GM18867 (cell line): ENCODE data around the gene PYCR2.
"Not testable (repeated sequence)": the region's sequence is repeated elsewhere in the genome, so short reads cannot be mapped to it uniquely, and the experiment has no call there.

ENCODE experiments used
- ATAC-seq: cut with Tn5 transposase; IDR thresholded peaks from one replicate; pipeline ENCODE4 v1.9.1; 2021; ENCODE audit warnings: mild to moderate bottlenecking, moderate library complexity; ENCODE audit not compliant: unreplicated experiment

Gene PYCR2

GRCh38 chr1:225923692-225924555, at the start of gene PYCR2:
Gene PYCR2 (minus strand): TSS chr1:225924250. CDS start chr1:225924110, 140 bp downstream.
- peak; percentile 97 for ATAC-seq

- no peak for ATAC-seq
Observed at GRCh38 chr1:225973158-225973557, 49.1 kb upstream of the PYCR2 start.

DNA sequence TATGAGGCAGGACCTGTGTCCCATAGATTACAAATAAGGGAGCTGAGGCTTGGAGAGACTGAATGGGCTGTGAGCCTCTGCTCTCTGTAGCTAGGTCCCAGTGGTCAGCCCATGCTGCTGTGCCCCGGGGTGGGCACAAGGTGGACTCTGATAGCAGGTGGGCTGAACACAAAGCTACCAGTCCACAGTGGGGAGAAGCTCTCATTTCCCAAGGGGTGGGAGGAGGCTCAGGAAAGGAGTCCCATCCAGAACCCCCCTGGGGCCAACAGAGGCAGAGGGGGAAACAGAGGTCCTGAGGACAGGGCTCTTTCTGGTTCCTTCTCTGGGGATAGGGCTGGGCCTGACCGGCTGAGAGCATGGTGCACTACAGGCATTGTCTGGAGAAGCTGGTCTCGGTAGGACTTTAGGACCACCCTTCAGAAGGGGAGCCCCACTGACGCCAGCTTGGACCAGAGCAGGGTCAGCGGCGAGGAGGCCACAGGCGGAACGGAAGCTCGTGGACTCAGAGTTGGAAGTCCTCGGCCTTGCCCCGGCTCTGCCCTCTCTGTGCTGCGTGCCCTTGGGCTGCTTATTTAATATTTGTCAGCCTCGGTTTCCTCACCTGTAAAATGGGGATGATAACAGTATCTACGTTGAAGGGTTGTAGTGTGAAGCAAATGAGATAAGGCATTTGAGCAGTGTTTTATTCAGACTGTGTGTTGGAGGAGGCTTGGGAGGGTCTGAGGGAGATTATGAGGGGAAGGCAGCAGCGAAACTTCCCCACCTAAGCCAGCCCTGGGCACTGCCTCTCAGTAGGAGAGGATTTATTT, 48.5 kb upstream of the PYCR2 start:
- ATAC-seq = no peak

DNA sequence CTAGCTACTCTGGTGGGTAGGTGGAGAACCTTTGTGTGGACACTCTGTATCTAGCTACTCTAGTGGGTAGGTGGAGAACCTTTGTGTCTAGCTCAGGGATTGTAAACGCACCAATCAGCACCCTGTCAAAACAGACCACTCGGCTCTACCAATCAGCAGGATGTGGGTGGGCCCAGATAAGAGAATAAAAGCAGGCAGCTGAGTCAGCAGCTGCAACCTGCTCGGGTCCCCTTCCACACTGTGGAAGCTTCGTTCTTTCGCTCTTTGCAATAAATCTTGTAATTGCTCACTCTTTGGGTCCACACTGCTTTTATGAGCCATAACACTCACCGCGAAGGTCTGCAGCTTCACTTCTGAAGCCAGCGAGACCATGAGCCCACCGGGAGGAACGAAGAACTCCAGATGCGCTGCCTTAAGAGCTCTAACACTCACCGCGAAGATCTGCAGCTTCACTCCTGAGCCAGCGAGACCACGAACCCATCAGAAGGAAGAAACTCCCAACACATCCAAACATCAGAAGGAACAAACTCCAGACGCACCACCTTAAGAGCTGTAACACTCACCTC, 46.6 kb upstream of the PYCR2 start:
- ATAC-seq = not testable (repeated sequence)

DNA sequence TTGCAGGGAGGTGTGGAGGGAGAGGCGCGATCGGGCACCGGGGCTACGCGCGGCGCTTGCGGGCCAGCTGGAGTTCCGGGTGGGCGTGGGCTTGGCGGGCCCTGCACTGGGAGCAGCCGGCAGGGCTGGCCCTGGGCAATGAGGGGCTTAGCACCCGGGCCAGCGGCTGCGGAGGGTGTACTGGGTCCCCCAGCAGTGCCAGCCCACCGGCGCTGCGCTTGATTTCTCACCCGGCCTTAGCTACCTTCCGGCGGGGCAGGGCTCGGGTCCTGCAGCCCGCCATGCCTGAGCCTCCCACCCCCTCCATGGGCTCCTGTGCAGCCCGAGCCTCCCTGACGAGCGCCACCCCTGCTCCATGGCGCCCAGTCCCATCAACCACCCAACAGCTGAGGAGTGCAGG, 45.7 kb upstream of the PYCR2 start:
- not testable (repeated sequence) for ATAC-seq

DNA sequence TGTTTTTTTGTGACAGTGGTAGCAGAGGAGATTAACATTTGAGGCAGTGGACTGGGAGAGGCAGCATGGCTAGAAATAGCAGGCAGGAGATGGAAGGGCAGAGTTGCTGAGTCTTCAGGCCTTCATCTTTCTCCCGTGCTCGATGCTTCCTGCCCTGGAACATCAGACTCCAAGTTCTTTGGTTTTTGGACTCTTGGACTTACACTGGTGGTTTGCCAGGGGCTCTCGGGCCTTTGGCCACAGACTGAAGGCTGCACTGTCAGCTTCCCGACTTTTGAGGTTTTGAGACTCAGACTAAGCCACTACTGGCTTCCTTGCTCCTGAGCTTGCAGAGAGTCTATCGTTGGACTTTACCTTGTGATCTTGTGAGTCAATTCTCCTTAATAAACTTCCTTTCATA, 41.2 kb upstream of the PYCR2 start:
- ATAC-seq = no peak

DNA sequence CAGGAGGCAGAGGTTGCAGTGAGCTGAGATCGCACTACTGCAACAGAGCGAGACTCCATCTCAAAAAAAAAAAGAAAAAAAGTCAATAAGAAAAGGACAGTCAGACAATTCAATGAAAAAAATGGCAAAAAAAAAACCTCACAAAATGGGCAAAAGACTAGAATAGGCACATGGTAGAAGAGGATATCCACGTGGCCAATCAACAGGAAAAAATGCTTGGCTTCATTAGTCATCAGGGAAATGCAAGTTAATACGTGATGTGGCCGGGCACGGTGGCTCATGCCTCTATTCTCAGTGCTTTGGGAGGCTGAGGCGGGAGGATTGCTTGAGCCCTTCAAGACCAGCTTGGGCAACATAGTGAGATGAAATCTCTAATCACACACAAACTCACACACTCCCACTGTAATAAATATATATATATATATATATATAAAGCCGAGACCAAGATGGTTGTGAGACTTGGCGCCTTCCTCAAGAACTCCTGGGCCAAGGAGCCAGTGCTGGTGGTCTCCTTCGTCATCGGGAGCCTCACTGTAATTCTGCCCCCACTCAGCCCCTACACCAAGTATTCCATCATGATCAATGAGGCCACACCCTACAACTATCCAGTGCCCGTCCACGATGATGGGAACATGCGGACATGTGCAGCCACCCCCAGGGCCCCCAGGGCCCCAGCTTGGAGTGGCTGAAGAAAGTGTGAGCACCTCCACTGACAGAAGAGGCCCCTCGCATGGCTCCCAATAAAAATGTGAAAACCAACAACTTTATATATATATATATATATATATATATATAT, 39.9 kb upstream of the PYCR2 start:
- no peak for ATAC-seq

DNA sequence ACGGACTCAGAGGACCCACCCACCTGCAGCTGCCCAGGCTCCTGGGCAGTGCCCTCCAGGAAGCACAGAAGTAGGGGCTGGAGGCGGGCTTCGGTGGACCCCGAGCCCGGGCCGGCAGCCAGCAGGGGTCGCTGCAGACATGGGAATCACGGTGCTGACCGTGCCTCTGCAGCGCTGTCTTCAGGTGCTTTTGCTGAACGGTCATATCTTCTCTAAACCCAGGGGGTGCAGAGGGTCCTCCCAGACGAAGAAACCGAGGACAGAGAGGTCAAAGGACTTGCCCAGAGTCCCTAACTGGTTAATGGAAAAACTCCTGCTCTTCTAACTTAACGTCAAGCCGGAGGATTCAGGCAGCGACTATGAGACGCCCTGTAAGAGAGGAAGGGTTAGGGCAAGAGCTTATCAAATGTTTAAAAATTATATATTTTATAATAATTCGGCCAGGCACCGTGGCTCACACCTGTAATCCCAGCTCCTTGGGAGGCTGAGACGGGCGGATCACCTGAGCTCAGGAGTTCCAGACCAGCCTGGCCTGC, 38.5 kb upstream of the PYCR2 start:
- ATAC-seq = peak; percentile 82

DNA sequence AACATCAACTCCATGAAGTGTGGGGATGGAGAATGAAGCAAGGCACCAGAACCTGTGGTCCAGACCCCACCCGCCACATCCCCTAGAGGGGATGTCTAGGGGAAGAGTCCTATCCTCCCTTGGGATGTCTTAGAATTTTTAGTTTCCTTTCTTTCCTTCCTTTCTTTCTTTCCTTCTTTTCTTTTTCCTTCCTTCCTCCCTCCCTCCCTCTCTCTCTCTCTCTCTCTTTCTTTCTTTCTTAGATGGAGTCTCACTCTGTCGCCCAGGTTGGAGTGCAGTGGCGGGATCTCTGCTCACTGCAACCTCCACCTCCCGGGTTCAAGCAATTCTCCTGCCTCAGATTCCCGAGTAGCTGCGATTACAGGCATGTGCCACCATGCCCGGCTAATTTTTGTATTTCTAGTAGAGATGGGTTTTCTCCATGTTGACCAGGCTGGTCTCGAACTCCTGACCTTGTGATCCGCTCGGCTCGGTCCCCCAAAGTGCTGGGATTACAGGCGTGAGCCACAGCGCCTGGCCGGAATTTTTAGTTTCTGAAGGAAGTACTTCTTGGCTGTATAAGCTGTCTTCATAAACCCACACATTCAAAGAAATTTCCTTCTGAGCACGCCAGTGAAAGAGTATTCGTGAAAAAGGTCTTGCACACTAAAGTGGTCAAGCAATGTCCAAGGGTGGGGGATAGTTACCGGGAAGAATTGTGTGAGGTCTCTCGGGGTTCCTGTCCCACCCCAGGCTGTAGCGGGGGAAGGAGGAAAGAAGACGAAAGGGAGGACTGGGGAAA, 37.8 kb upstream of the PYCR2 start:
- peak; percentile 19 for ATAC-seq

DNA sequence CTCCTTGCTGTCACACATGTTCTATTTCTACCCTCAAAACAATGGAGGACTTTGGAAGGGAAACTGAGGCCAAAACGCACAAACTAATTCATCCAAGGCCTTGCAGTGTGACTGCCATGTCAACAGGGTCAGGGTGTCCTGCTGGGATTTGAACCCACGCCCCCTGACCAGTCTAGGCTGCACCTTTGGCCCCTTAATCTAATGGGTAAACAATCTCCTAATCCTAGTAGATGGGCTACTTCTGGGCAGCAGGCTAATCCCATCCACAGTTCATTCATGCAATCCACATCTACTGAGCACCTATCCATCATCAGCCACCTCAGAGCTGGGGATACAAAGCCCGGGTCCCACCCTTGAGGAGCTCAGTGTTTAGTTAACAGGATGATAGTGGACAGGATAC, 34.0 kb upstream of the PYCR2 start:
- ATAC-seq = no peak

- ATAC-seq = no peak
Observed at GRCh38 chr1:225954753-225955152, 30.7 kb upstream of the PYCR2 start.

DNA sequence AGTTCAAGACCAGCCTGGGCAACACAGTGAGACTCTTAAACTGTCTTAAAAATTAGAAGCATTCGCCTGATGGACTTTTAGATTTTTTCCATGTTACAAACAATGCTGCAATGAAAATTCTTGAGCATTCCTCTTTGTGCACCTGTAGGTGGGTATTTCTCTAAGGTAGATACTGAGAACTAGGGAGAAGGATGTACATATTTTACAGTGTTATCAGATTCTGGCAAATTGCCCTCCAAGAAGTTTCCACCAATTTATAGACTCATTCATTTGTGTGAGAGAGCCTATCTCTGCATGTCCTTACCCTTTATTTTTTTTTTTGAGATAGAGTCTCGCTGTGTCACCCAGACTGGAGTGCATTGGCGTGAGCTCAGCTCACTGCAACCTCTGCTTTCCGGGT, 29.3 kb upstream of the PYCR2 start:
- ATAC-seq = no peak

DNA sequence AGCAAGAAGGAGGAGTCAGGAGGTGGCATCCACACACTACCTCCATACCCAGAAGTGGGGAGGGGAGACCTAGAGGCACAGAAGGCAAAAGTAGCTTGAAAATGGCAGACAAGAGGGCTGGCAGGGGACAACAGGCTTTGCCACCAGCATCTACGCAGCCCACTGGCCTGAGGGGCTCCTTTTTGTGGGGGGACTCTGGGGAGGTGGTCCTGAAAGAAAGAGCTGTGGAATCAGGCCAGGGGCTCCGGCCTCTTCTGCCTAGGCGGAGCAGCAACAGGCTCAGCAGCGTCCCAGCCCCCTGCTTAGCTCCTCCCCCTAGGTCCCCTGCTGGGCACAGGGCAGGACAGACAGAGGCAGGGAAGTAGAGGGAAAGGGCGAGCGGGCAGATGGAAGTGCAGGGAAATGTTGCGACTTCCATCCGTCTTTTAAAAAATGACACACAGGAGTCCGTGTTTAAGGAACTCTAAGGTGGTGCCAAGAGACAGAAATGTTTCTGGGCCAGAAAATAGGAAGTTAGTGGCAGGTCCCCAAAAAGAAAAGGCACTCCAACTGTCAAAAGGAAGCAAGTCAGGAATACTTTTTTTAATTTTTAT, 27.0 kb upstream of the PYCR2 start:
- ATAC-seq = no peak

- no peak for ATAC-seq
Observed at GRCh38 chr1:225949041-225949440, 25.0 kb upstream of the PYCR2 start.

DNA sequence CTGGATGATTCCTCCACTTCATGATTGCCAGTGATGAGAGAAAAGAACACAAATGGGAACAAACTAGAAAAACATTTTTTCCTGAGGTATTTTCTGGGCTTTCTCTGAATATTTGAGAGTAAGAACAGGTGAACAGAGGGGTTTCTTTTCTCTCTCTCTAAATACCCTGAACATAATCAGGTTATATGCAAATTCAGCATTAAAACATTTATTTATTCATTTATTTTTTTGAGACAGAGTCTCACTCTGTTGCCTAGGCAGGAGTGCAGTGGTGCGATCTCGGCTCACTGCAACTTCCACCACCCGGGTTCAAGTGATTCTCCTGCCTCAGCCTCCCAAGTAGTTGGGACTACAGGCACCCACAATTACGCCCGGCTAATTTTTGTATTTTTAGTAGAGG, 22.8 kb upstream of the PYCR2 start:
- no peak for ATAC-seq

GRCh38 chr1:225946082-225946620, 22.1 kb upstream of the PYCR2 start:
- no peak for ATAC-seq

- ATAC-seq = no peak
Observed at GRCh38 chr1:225945564-225945963, 21.5 kb upstream of the PYCR2 start.

GRCh38 chr1:225944951-225945350, 20.9 kb upstream of the PYCR2 start:
- peak; percentile 51 for ATAC-seq

DNA sequence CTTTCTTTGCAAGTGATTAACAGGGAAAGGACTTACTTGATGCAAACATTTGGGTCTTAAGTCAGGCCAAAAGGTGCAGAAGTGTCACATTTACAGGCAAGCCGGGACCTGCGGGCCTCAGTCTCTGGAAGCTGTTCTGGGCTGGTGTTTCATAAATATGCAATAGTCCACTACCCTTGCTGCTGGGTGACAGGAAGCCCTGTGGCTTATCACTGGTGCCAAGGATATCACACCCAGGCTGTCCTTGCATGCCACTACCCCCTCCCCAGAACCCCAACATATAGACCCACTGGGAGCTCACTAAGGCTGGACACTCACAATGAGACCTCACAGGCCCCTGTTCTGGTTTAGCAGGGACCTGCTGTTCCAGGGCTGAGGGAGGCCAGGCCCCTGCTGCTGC, 20.3 kb upstream of the PYCR2 start:
- no peak for ATAC-seq
